T-cell (primary cell): ENCODE data around the gene ZDHHC24. TPM values are rescaled to one million over a fixed set of nuclear protein-coding genes. Genes with fewer than 3 reads are reported as not detected.

ENCODE experiments used
- ATAC-seq, 4 experiments: fragments of 200-7000 bp in 3 of 4; fragments of 150-1000 bp in 1 of 4; cut with Tn5 transposase; replicated peaks in 1 of 4; 1 replicate in 3 of 4; 2 replicates in 1 of 4; pipeline ENCODE4 v1.10.0; 2021; ENCODE audit warnings: moderate library complexity in 3 of 4, mild to moderate bottlenecking in 2 of 4, moderate number of reproducible peaks in 1 of 4
- CTCF ChIA-PET, 2 donors: fragments of 300-600 bp; sonication (Branson Sonifier 250); formaldehyde crosslinking; loops; one replicate each; lab custom pipeline; 2022; ENCODE audit warnings: antibody characterized with exemption in 2 of 2; lab: Charles Lee
- POLR2A ChIA-PET, 2 donors: fragments of 300-600 bp; sonication (Branson Sonifier 250); formaldehyde crosslinking; loops; one replicate each; lab custom pipeline; 2022; ENCODE audit warnings: antibody characterized with exemption in 2 of 2; lab: Charles Lee
- DNase-seq, 35 experiments: peaks; one replicate each; pipeline versions ENCODE4 v3.0.0 to v3.0.0-alpha.2; 2013 to 2023
- H3K27ac ChIP-seq: one replicate; pipeline ENCODE4 v1.5.1; 2013; ENCODE audit warnings: low read length
- H3K27me3 ChIP-seq, 2 experiments: replicated peaks in 1 of 2; 1 replicate in 1 of 2; 2 replicates in 1 of 2; pipeline versions ENCODE4 v1.6.1 to v1.7.0; 2013; ENCODE audit warnings: low read length in 1 of 2, mixed read lengths in 1 of 2; ENCODE audit not compliant: control insufficient read depth in 2 of 2, insufficient read depth in 2 of 2; ENCODE audit errors: extremely low read depth in 1 of 2
- H3K36me3 ChIP-seq, 2 donors: 1 replicate in 1 of 2; 2 replicates in 1 of 2; pipeline versions ENCODE4 v1.6.1 to v1.7.0; 2013; ENCODE audit warnings: low read length in 1 of 2; ENCODE audit not compliant: control insufficient read depth in 2 of 2, insufficient read depth in 1 of 2; ENCODE audit errors: extremely low read depth in 1 of 2
- H3K4me1 ChIP-seq, 2 experiments: 1 replicate in 1 of 2; 2 replicates in 1 of 2; pipeline versions ENCODE4 v1.6.1 to v1.7.0; 2013; ENCODE audit warnings: low read length in 2 of 2, mixed read lengths in 1 of 2; ENCODE audit not compliant: insufficient read depth in 2 of 2, control insufficient read depth in 1 of 2; ENCODE audit errors: extremely low read depth in 1 of 2
- H3K4me3 ChIP-seq, 2 donors: 1 replicate in 1 of 2; 2 replicates in 1 of 2; pipeline versions ENCODE4 v1.5.1 to v1.7.0; 2013; ENCODE audit warnings: mild to moderate bottlenecking in 2 of 2, low read length in 1 of 2, moderate library complexity in 1 of 2; ENCODE audit not compliant: control insufficient read depth in 1 of 2; ENCODE audit errors: extremely low read depth in 1 of 2
- H3K9me3 ChIP-seq: 2 replicates; pipeline ENCODE4 v1.7.0; 2013
- H3K27ac Mint-ChIP-seq, 2 donors: one replicate each; pipeline ENCODE4 v1.8.0; 2020 to 2021; ENCODE audit warnings: mild to moderate bottlenecking in 2 of 2, mixed read lengths in 2 of 2
- H3K27me3 Mint-ChIP-seq, 2 donors: one replicate each; pipeline ENCODE4 v1.8.0; 2021 to 2022; ENCODE audit warnings: mixed read lengths in 2 of 2
- H3K36me3 Mint-ChIP-seq: one replicate; pipeline ENCODE4 v1.8.0; 2021; ENCODE audit warnings: mixed read lengths
- H3K4me1 Mint-ChIP-seq, 3 donors: one replicate each; pipeline ENCODE4 v1.8.0; 2020 to 2022; ENCODE audit warnings: mixed read lengths in 3 of 3, mild to moderate bottlenecking in 1 of 3
- H3K4me3 Mint-ChIP-seq, 3 donors: one replicate each; pipeline ENCODE4 v1.8.0; 2020 to 2022; ENCODE audit warnings: mild to moderate bottlenecking in 3 of 3, mixed read lengths in 3 of 3, moderate library complexity in 3 of 3
- H3K9me3 Mint-ChIP-seq, 3 donors: one replicate each; pipeline ENCODE4 v1.8.0; 2020 to 2022; ENCODE audit warnings: mixed read lengths in 3 of 3
- WGBS: methylation state at CpG from one replicate; pipeline ENCODE4 v1.1.5; 2013; ENCODE audit warnings: missing lambda C conversion rate; ENCODE audit not compliant: insufficient coverage; 5-methylcytosine and 5-hydroxymethylcytosine counted together
- total RNA-seq, 35 experiments: library from RNA in 6 of 35; stranded (reverse) in 6 of 35; fragments of 120-200 nt in 1 of 35; gene quantifications; one replicate each; pipeline versions ENCODE4 v1.2.1 to v1.2.4 and lab custom pipeline; 2013 to 2026

Gene ZDHHC24
- total RNA-seq, 5 donors from 2014 or later (not counting 1 experiment from before 2014, with no cell fraction given) = 17.2 to 25.7 (median 23.5) TPM

DNA sequence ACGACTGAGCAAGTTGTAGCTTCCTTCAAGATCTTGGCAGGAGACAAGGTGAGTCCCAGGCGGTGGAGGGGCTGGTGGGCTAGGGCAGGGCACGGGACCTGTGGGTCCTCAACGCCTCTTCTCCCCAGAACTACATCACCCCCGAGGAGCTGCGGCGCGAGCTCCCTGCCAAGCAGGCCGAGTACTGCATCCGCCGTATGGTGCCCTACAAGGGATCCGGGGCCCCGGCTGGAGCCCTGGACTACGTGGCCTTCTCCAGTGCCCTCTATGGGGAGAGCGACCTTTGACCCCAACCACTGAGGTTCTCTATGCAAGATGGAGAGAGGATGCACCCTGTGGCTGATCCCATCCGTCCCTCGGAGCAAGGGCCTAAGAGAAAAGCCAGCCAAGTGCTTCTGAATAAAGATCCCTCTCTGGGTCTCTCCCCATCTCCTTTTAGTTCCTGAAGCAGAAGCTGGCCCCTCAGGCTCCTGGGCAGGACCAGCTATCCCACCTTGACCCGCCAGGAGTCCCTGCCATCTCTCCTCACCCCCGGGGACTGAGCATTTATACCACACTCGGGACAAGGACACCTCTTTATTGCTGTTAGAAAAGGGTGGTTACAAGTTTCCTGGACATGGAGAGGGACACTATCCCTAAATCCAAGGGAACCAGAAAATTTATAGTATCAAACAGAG is 17.2 kb upstream of the ZDHHC24 start:
- Histone ChIP-seq H3K4me3 (no peak overlapping the region), H3K27me3 (peaks cover 0 to 32% of the 10 kb centered on the region in 2 experiments), H3K27ac (no peak overlapping the region), H3K4me1 (peaks cover 0 to 14% of the 10 kb centered on the region in 2 experiments), H3K9me3 (no peaks in the 10 kb centered on the region), H3K36me3 (no peaks in the 10 kb centered on the region)
- ChIA-PET CTCF (interaction anchor here in 1 of 2 donors (0.6 kb wide), 1 partner anchor 41 kb away, joined by 8 read pairs; no protein-coding TSS in a partner anchor), POLR2A (no interaction called here)
- H3K4me3 Mint-ChIP-seq = no peak overlapping the region
- WGBS = 90% methylated on average over 9 of the region's 20 CpGs
- H3K27me3 Mint-ChIP-seq = peaks cover 0 to 9% of the 10 kb centered on the region in 2 donors
- no peak for DNase-seq
- ATAC-seq = no peak
- H3K9me3 Mint-ChIP-seq = no peaks in the 10 kb centered on the region
- peaks cover 12 to 21% (median 15%) of the 10 kb centered on the region in 3 donors for H3K4me1 Mint-ChIP-seq
- H3K27ac Mint-ChIP-seq = no peak overlapping the region
- H3K36me3 Mint-ChIP-seq = peaks cover 4% of the 10 kb centered on the region

DNA sequence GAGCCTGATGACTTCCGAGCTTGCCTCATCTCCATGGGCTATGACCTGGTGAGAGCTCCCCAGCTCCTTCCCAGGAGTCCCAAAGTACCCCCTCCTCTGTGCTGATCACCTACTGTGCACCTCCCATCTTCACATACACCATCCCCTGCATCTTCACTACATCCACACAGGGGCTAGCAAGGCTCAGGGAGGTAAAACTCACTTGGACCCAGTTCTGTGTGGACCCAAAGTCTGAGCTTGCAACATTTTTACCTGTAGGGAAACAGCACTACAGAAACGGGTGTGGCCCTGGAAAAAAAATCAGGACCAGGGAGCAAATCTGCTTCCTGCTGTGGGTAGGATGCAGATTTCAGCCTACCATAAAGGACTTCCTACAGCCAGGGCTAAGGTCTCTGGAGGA is 16.4 kb upstream of the ZDHHC24 start:
- H3K36me3 ChIP-seq = no peaks in the 10 kb centered on the region
- ATAC-seq (no peak), DNase-seq (no peak)
- Mint-ChIP-seq H3K27ac (no peak overlapping the region), H3K36me3 (peaks cover 4% of the 10 kb centered on the region), H3K27me3 (peaks cover 0 to 11% of the 10 kb centered on the region in 2 donors), H3K4me3 (no peak overlapping the region), H3K9me3 (no peaks in the 10 kb centered on the region), H3K4me1 (peaks cover 6 to 15% (median 10%) of the 10 kb centered on the region in 3 donors)
- no peaks in the 10 kb centered on the region for H3K9me3 ChIP-seq
- peaks cover 0 to 6% of the 10 kb centered on the region in 2 experiments for H3K4me1 ChIP-seq
- peaks cover 0 to 31% of the 10 kb centered on the region in 2 experiments for H3K27me3 ChIP-seq
- ChIA-PET POLR2A (no interaction called here), CTCF (interaction anchor here in 1 of 2 donors (1.0 kb wide), 1 partner anchor 16 kb away, joined by 3 read pairs; the partner anchor contains the start of genes ACTN3 and ZDHHC24)
- 72% methylated on average over 2 of the region's 2 CpGs for WGBS
- no peak overlapping the region for H3K27ac ChIP-seq
- no peak overlapping the region for H3K4me3 ChIP-seq

DNA sequence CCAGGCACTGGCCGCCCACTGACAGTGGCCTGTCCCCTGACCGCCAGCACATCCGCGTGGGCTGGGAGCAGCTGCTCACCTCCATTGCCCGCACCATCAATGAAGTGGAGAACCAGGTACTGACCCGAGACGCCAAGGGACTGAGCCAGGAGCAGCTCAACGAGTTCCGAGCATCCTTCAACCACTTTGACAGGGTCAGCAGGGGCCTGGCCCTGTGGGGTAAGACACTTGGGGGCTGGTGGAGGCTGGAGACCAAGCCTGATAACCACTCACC is 16.1 kb upstream of the ZDHHC24 start:
- no peaks in the 10 kb centered on the region for H3K9me3 ChIP-seq
- ATAC-seq (no peak), DNase-seq (no peak)
- Mint-ChIP-seq H3K27ac (no peak overlapping the region), H3K4me1 (peaks cover 4 to 13% (median 10%) of the 10 kb centered on the region in 3 donors), H3K9me3 (no peaks in the 10 kb centered on the region), H3K4me3 (no peak overlapping the region), H3K27me3 (peaks cover 0 to 11% of the 10 kb centered on the region in 2 donors), H3K36me3 (peaks cover 4% of the 10 kb centered on the region)
- peaks cover 0 to 6% of the 10 kb centered on the region in 2 experiments for H3K4me1 ChIP-seq
- peaks cover 0 to 32% of the 10 kb centered on the region in 2 experiments for H3K27me3 ChIP-seq
- POLR2A ChIA-PET = interaction anchor here in 1 of 2 donors (0.5 kb wide), 1 partner anchor 515 kb away, joined by 5 read pairs; no protein-coding TSS in a partner anchor
- WGBS = 92% methylated on average over 7 of the region's 9 CpGs
- CTCF ChIA-PET = interaction anchor here in 1 of 2 donors (1.0 kb wide), 1 partner anchor 16 kb away, joined by 3 read pairs; the partner anchor contains the start of genes ACTN3 and ZDHHC24
- H3K27ac ChIP-seq = no peak overlapping the region
- H3K4me3 ChIP-seq = no peak overlapping the region
- no peaks in the 10 kb centered on the region for H3K36me3 ChIP-seq

DNA sequence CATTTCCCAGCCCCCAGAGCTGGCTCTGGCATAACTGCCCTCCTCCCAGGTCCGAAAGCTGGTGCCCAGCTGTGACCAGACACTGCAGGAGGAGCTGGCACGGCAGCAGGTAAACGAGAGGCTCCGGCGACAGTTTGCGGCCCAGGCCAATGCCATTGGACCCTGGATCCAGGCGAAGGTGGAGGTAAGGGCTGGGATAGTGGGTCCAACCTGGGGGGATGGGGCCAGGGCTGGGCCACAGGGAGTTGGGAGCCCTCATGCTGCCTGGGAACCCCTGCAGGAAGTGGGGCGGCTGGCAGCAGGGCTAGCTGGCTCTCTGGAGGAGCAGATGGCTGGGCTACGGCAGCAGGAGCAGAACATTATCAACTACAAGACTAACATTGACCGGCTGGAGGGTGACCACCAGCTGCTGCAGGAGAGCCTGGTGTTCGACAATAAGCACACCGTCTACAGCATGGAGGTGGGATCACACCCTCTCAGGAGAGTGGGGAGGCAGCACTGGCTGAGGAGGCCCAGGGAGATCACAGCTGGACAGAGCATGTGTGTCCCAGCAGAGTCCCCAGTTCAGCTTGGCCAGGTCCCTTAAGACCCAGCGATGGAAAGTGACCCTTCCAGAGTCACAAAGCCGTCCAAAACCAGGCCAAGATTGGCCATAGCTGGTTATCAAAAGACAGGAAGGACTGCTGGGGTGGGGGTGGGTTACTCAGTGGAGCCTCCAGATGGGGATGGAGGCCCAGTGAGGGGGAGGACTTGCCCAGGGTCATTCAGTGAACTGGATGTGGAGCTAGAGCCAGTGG is 15.5 kb upstream of the ZDHHC24 start:
- Histone ChIP-seq H3K36me3 (no peaks in the 10 kb centered on the region), H3K9me3 (no peaks in the 10 kb centered on the region), H3K4me1 (peaks cover 0 to 6% of the 10 kb centered on the region in 2 experiments), H3K4me3 (no peak overlapping the region), H3K27ac (no peak overlapping the region), H3K27me3 (peaks cover 0 to 34% of the 10 kb centered on the region in 2 experiments)
- peaks cover 4% of the 10 kb centered on the region for H3K36me3 Mint-ChIP-seq
- 88% methylated on average over 12 of the region's 14 CpGs for WGBS
- peaks cover 4 to 11% (median 10%) of the 10 kb centered on the region in 3 donors for H3K4me1 Mint-ChIP-seq
- no peak for ATAC-seq
- H3K27me3 Mint-ChIP-seq = peaks cover 0 to 12% of the 10 kb centered on the region in 2 donors
- no peak overlapping the region for H3K27ac Mint-ChIP-seq
- POLR2A ChIA-PET = interaction anchor here in 1 of 2 donors (0.5 kb wide), 1 partner anchor 515 kb away, joined by 5 read pairs; no protein-coding TSS in a partner anchor
- H3K9me3 Mint-ChIP-seq = no peaks in the 10 kb centered on the region
- no peak for DNase-seq
- CTCF ChIA-PET = interaction anchor here in 1 of 2 donors (1.0 kb wide), 1 partner anchor 15 kb away, joined by 3 read pairs; the partner anchor contains the start of genes ACTN3 and ZDHHC24
- H3K4me3 Mint-ChIP-seq = no peak overlapping the region

DNA sequence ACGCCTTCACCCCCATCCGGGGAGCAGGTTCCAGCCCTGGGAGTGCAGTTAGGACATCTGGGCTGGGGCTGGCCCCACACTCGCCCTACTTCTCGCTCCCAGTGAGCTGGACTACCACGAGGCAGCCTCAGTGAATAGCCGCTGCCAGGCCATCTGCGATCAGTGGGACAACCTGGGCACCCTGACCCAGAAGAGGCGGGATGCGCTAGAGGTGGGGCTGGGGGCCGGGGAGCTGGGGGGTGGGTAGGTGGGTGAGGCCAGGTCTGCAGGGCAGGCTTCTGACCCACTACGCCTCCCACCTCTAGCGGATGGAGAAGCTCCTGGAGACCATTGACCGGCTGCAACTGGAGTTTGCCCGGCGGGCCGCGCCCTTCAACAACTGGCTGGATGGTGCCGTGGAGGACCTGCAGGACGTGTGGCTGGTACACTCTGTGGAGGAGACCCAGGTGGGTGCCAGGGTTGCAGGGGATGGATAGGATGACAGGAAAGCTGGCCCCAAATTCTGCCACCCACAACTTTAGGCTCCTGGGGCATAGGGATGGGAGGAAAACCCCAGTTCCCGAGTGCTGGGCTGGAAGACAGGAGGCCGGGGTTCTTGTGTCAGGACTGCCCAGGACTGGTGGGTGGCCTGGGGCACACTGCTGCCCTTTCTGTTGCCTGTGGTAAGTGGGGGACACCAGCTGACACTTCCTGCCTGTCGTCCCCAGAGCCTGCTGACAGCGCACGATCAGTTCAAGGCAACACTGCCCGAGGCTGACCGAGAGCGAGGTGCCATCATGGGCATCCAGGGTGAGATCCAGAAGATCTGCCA is 14.2 kb upstream of the ZDHHC24 start:
- no peaks in the 10 kb centered on the region for H3K9me3 ChIP-seq
- H3K27me3 Mint-ChIP-seq = peaks cover 0 to 13% of the 10 kb centered on the region in 2 donors
- no peaks in the 10 kb centered on the region for H3K36me3 ChIP-seq
- H3K27me3 ChIP-seq = peaks cover 0 to 40% of the 10 kb centered on the region in 2 experiments
- no peak overlapping the region for H3K27ac Mint-ChIP-seq
- H3K4me3 Mint-ChIP-seq = no peak overlapping the region
- no peaks in the 10 kb centered on the region for H3K36me3 Mint-ChIP-seq
- H3K9me3 Mint-ChIP-seq = no peaks in the 10 kb centered on the region
- POLR2A ChIA-PET = interaction anchor here (0.5 to 0.6 kb wide), 3 partner anchors 76 to 100 kb away, joined by 3 to 6 read pairs (median 5); no protein-coding TSS in a partner anchor
- WGBS = 77% methylated on average over 11 of the region's 27 CpGs
- H3K4me1 ChIP-seq = peaks cover 0 to 6% of the 10 kb centered on the region in 2 experiments
- H3K4me3 ChIP-seq = no peak overlapping the region
- no peak for DNase-seq
- peaks cover 4 to 8% (median 6%) of the 10 kb centered on the region in 3 donors for H3K4me1 Mint-ChIP-seq
- no peak for ATAC-seq
- H3K27ac ChIP-seq = no peak overlapping the region
- CTCF ChIA-PET = no interaction called here
